ENCODE data around the gene SIN3A.
A peak's percentile ranks its signal among the peaks of the same experiment; 100 is the strongest.
"Not testable (repeated sequence)": the region's sequence is repeated elsewhere in the genome, so short reads cannot be mapped to it uniquely, and the experiment has no call there.

The SIN3A gene

DNA sequence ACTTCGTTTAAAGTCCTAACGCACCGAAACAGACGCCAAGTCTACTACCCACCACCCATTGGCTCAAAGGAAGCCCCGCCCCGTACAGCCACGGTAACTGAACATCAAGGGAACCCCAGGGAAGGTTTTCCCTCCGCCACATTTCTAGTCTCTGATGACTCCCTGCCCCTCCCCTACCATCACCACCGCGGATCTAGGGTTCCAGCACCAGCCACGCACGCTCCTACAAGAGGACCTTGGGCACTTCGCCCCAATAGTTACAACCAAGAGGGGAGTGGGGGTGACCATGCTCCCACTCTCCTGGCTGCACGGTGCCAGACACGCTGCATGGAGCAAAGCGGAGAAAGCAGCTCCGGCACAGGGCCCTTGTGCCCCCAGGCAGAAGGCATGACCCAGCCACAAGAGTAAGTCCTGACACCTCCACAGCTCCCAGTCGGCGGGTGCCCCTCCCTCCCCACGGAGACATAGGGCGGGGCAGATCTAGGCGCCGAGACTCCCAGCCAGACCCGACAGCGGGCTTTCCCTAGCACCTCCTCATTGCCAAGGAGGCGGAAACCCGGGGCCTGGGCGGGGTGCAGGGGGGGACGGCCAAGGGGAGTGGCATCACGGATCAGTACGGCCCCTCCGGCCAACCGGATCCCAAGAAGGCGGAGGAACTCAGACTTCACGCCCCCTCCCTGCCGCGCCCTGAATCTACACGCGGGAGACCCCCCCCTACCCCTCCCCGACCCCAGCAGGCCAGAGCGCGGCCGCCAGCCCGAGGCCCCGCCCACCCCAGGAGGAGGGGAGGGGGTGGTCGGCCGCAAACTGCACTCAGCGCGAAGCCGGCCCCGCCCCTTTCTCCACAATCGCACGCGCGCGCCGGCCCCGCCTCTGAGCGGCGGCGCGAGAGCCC is 936 bp downstream of the SIN3A start:
- DNase-seq (ENCODE audit: low read depth) = peak; percentile 98

DNA sequence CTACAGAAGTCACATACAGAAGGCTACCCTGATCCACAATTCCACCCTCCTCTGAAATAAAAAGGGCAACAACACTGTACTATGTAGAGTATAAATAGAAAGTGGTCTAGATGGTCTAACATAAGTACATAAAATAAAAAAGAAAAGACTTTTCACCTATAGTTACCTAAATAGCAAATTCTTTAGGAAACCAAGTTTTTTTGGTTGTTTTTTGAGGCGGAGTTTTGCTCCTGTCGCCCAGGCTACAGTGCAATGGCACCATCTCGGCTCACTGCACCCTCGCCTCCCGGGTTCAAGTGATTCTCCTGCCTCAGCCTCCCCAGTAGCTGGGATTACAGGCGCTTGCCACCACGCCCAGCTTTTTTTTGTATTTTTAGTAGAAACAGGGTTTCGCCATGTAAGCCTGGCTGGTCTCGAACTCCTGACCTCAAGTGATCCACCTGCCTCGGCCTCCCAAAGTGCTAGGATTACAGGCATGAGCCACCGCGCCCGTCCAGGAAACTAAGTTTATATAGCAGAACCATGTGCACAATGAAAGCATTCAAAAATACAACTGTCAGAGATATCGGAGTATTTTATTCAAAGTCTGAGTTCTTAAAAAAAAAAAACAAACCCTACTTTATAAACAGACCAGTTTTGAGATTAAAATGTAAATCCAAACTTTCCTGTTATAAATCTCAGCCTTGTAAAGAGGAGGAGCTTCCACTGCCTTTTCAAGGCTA is 1.7 kb downstream of the SIN3A start:
- no peak for DNase-seq (ENCODE audit: low read depth)

DNA sequence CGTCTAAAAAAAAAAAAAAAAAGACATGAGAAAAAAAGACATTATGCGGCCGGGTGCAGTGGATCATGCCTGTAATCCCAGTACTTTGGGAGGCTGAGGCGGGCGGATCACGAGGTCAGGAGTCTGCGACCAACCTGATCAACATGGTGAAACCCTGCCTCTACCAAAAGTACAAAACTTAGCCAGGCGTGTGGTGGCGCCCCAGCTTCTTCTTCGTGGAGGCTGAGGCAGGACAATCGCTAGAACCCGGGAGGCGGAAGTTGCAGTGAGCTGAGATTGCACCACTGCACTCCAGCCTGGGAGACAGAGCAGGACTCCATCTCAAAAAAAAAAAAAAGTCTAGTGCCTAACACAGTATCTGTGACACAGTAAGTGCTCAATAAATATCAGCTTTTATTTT is 3.3 kb downstream of the SIN3A start:
- DNase-seq (ENCODE audit: low read depth) = not testable (repeated sequence)

DNA sequence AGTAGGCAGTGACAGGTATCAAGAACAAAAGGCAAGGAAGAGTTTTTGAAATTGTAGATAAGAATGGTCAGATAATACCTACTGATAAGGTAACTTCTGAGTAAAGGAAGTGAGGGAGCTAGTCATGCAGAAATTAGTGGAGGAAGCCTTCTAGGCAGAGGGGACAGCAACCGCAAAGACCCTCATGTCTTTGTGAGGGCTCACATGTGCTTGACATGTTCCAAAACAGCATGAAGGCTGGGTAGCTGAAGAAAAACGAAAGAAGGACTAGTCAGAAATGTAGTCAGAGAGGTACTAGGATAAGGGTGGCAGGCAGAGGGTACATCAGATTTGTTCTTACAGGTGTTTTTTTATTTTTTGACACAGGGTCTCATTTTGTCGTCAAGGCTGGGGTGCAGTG is 5.3 kb downstream of the SIN3A start:
- DNase-seq (ENCODE audit: low read depth) = no peak

GRCh38 chr15:75445324-75445723 is 6.2 kb downstream of the SIN3A start:
- not testable (repeated sequence) for DNase-seq (ENCODE audit: low read depth)

GRCh38 chr15:75443972-75444453 is 7.5 kb downstream of the SIN3A start:
- peak; percentile 80 for DNase-seq (ENCODE audit: low read depth)

- no peak for DNase-seq (ENCODE audit: low read depth)
Measured at GRCh38 chr15:75437721-75438120, 13.8 kb downstream of the SIN3A start.

GRCh38 chr15:75436881-75437280 is 14.6 kb downstream of the SIN3A start:
- no peak for DNase-seq (ENCODE audit: low read depth)

GRCh38 chr15:75431682-75432081 is 19.8 kb downstream of the SIN3A start:
- peak; percentile 22 for DNase-seq (ENCODE audit: low read depth)

DNA sequence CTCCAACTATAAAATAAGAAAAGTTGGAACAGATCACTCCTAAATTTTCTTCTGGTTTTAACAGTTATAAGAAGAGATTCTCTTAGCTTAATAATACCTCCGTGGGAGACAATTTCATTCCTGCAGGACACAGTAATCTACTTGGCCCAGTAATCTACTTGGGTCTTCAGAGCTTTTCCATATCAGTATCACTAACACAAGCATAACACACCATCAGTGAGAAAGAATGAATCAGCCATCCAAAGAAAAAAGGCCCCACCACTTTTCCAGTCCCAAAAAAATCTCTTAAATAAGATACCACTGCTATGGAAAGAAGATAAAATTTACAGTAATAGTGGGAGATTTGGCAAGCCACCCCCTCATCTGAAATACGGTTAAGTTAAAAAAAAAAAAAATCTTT is 20.2 kb downstream of the SIN3A start:
- DNase-seq (ENCODE audit: low read depth) = peak; percentile 26

- no peak for DNase-seq (ENCODE audit: low read depth)
Measured at GRCh38 chr15:75430259-75430658, 21.2 kb downstream of the SIN3A start.

DNA sequence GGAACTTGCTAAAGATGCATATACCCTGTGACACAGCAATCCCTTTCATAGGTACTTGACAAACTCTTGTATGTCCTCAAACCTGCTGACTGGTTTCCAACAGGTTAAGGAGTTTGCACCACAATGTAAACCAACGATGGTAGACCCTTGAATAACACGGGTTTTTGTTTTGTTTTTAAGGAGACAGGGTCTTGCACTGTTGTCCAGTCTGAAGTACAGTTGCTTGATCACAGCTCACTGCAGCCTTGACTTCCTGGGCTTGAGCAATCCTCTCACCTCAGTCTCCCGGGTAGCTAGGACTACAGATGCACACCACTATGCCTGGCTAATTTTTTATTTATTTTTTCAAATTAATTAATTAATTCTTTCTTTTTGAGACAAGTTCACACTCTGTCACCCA is 23.3 kb downstream of the SIN3A start:
- no peak for DNase-seq (ENCODE audit: low read depth)

GRCh38 chr15:75425966-75426500 is 25.5 kb downstream of the SIN3A start:
- no peak for DNase-seq (ENCODE audit: low read depth)

GRCh38 chr15:75422554-75422953 is 28.9 kb downstream of the SIN3A start:
- no peak for DNase-seq (ENCODE audit: low read depth)

DNA sequence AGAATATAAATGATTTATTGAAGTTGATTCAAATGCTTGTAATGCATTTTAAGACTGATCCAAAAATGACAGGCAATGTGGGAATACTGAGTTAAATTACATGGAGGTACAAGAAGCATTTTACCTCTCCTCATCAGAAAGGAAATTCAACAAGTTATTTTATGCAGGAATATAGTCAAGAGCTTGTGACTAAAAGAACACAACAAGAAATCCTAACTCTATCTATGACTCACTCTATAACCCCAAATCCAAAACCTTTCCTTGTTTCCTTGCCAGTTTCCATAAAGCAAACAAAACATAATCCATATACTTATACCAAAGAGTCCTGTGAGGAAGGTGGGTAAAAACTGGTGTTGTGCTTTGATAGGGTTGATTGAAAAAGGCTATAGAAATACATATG is 30.8 kb downstream of the SIN3A start:
- DNase-seq (ENCODE audit: low read depth) = peak; percentile 50

DNA sequence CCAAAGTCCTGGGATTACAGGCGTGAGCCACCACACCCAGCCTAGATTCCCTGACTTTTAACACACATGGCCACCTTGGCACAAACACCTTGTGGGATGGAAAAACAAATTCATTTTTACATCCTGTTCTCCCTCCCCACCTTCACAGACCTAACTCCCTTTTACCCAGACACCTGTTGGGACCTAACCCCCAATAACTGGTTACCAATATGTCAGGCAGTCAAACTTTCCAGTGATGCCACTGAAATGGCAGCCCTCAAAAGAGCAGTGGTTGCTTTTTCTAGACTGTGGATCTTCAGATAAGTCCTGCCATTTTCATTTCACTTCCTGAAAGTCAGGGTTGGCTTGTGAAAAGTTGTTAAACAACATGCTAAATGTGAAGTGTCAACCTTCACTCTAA is 34.9 kb downstream of the SIN3A start:
- no peak for DNase-seq (ENCODE audit: low read depth)

GRCh38 chr15:75410196-75410595 is 41.3 kb downstream of the SIN3A start:
- DNase-seq (ENCODE audit: low read depth) = no peak

- no peak for DNase-seq (ENCODE audit: low read depth)
Measured at GRCh38 chr15:75407083-75407482, 44.4 kb downstream of the SIN3A start.

- DNase-seq (ENCODE audit: low read depth) = no peak
Measured at GRCh38 chr15:75403892-75404291, 47.6 kb downstream of the SIN3A start.

DNA sequence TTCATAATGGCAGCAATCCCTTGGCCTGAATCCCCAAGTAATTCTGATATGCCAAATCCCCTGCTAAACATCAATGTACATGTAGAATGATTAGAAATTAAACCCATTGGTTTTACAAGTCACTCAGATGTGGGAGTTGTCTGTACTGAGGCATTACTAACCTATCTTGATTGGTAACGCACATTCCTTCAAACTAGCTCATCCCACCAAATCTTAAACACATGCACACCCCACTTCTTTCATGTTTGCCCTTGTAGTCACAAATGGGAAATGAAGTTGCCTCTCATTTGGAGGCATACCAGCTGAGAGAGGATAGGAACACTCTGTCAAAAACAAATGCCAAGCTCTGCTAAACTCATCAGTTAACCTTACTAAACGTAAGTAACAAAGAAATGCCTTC is 54.0 kb downstream of the SIN3A start:
- peak; percentile 49 for DNase-seq (ENCODE audit: low read depth)

- DNase-seq (ENCODE audit: low read depth) = peak; percentile 20
Measured at GRCh38 chr15:75389791-75390382, 61.6 kb downstream of the SIN3A start.

GRCh38 chr15:75383986-75384385 is 67.5 kb downstream of the SIN3A start:
- not testable (repeated sequence) for DNase-seq (ENCODE audit: low read depth)
